HT1080 (cell line): ENCODE measurements around the gene ZNF142. TPM values are rescaled to one million over a fixed set of nuclear protein-coding genes. Genes with fewer than 3 reads are reported as not detected.
A peak's percentile ranks its signal among the peaks of the same experiment; 100 is the strongest.

ENCODE experiments used
- DNase-seq: peaks from one replicate; pipeline ENCODE4 v3.0.0-alpha.2; 2015; ENCODE audit warnings: low read depth
- total RNA-seq: library from RNA; depleted of rRNA; stranded (reverse); fragments of >200 nt; shearing (Covaris generic); gene quantifications from 2 replicates; pipeline ENCODE4 v1.2.3, GENCODE V29; 2014

ZNF142 gene
- total RNA-seq, 1 experiment from 2014 or later: 26.0 TPM

GRCh38 chr2:218648088-218648786 lies 11.2 kb downstream of the ZNF142 start:
- peak; percentile 65 for DNase-seq

DNA sequence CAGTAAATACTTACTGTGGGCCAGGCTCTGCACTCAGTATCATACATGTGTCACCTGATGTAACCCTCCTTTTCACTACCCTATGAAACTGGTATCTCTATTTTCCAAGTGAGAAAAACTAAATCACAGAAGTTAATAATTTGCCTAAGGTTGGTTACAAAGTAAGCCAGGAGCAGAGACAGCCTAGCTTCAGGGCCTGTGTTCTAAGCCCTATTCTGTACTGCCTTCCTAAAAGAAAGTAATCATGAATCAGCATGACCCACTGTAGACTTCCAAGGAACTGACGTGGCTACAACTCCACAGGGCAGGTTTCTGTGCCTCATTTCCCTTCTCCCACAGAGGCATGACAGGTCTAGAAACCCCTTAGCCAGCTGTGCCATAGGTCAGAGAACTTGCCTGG lies 14.3 kb downstream of the ZNF142 start:
- peak; percentile 76 for DNase-seq

DNA sequence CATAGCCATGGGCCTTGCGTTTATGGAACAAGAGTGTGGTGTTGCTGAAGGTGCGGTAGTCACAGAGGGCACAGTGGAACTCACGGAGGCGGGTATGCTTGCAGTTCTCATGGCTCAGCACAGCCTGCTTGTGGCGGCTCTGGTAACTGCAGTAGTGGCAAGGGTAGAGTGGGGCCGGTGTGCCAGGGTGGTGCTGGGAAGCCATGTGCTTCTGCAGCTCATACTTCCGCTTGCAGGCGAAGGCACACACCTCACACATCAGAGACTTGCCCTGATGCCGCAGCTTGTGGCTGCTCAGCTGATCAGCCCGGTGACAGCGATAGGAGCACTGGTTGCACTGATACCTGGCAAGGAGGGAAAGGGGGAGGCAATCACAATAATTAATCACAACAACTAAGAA lies 14.7 kb downstream of the ZNF142 start:
- DNase-seq: no peak

DNA sequence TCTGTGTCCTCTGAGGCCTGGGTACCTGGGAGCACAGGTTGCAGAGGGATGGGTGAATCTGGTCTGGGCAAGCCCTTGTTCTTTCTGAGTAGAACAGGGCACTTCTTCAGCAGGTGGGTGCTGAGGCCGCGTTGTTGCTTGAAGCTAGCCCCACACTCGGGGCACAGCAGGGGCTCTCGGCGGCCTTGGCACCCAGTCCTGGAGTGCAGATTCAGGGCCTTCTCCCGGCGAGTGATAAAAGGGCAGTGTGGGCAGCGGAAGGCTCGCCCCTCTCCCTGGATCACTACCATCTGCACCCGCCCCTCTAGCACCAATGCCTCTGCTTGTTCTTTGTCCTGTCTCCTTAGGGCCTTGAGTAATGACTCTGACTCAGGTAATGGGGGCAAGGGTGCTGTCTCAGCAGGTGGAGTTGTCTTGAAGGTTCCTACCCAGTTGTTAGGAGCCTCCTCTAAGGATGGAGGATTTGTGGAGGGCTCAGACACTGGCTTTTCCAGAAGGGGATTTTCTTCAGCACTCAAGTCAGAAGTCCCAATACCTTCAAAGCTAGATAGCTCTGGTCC lies 15.6 kb downstream of the ZNF142 start:
- no peak for DNase-seq

- no peak for DNase-seq
These were observed 16.6 kb downstream of the ZNF142 start for GRCh38 chr2:218642786-218643185.

- no peak for DNase-seq
These were observed 17.2 kb downstream of the ZNF142 start for GRCh38 chr2:218642121-218642656.

- no peak for DNase-seq
These were observed 21.1 kb downstream of the ZNF142 start for GRCh38 chr2:218638372-218638771.

DNA sequence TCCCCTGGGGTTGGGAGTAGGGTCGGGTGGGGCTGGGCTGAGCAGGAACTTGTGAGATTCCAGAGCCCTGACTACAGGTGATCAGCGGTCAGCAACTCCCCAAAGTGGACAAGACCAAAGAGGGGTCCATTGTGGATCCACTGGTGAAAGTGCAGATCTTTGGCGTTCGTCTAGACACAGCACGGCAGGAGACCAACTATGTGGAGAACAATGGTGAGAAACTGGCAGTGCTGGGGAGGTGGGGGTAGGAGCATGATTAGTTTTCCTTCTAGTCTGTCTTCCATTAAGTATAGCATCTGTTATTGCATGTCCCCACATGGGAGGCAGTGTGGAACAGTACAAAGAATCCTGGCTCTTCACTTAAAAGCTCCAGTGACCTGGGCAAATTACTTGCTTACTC lies 23.7 kb downstream of the ZNF142 start:
- no peak for DNase-seq

DNA sequence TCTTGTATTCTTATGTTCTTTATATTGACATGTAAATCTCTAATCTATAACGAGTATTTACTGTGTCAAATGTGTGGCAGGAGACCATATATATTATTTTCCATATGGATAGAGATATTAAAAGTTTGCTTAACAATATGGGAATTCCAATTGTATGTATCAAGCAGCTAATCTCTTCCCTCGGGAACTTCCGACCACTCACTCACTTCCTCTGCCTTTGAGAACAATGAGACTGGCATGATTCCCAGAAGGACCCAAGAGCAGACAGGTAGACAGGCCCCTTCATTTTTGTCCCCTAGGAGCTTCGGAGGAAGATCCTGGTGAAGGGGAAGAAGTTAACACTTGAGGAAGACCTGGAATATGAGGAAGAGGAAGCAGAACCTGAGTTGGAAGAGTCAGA lies 27.6 kb downstream of the ZNF142 start:
- peak; percentile 82 for DNase-seq

DNA sequence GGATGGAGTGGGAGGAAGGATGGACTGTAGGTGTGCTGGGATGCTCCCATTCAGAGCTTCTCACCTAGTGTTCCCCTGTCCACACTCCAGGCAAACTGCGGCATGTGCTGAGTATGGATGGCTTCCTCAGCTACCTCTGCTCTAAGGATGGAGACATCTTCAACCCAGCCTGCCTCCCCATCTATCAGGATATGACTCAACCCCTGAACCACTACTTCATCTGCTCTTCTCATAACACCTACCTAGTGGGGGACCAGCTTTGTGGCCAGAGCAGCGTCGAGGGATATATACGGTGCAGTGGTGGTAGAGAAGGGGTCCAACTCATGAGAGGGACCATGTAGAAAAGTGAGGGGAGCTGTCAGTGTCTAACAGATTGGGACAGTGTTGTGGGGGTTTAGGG lies 31.5 kb downstream of the ZNF142 start:
- DNase-seq: peak; percentile 33

DNA sequence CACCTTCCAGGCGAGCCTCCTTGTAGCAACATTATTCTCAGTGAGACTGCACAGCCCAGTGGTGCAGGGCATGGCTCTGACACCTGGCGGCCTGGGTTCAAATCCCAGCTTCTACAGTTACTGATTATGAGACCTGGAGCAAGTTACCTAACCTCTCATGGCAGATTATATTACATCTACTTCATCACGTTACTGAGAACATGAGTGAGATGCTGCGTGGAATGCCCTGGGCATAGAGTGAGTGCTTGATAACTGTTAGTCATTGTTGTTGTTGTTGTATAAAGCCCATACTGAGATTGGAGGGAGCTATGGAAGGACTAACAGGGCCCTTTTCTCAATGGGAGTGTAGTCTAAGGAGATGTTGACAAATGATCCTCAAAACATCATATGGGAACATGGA lies 33.1 kb downstream of the ZNF142 start:
- DNase-seq: no peak

DNA sequence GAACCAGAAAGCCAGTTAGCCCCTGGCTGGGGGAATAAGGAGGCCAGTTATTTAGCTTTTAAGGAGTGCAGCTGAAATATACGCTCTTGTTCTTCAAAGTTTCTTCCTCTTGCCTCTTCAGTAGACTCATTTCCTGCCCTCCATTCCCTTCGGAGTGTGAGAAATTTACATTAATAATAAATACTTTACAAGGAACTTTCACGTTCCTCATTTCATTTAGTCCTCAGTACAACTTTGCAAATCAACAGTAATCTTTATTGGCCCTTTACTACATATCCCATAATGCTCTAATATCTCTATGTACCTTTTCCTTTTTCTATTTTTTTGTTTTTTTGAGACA lies 36.1 kb downstream of the ZNF142 start:
- no peak for DNase-seq

- DNase-seq: no peak
These were observed 36.6 kb downstream of the ZNF142 start for GRCh38 chr2:218622606-218623365.

- no peak for DNase-seq
These were observed 38.4 kb downstream of the ZNF142 start for GRCh38 chr2:218621007-218621406.

DNA sequence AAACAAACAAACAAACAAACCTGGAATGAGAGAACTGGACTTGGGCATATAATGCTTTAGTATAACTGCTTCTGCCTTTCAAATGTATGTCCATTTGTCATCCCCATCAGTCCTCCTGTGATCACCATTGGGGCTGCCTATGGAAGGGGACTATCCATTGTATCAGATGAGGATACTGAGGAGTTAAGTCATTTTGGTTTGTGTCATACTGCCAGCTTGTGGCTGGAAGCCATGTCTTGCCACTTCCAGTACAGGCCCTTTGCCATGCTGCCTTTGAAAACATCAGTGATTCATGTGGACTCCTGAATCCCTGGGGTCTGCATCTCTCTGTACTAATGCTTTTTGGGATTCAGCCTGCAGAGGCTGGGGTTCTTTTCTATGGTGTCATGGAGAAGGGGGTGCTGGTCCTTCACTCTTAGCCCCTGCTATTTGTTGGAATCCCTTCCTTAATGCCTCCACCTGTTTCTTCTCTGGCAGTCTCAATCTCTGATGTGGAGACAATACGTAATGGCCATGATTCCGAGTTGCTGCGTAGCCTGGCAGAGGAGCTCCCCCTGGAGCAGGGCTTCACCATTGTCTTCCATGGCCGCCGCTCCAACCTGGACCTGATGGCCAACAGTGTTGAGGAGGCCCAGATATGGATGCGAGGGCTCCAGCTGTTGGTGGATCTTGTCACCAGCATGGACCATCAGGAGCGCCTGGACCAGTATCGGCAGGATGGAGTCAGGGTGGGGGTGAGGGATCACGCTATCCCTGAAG lies 41.1 kb downstream of the ZNF142 start:
- peak; percentile 31 for DNase-seq

GRCh38 chr2:218615868-218616315 lies 43.5 kb downstream of the ZNF142 start:
- no peak for DNase-seq

GRCh38 chr2:218607436-218608115 lies 51.8 kb downstream of the ZNF142 start, which contains the start of gene PLCD4:
Gene PLCD4, plus strand, starts transcription at chr2:218607899. Its CDS starts 7,841 bp downstream, at chr2:218615740.
- DNase-seq: peak; percentile 73

DNA sequence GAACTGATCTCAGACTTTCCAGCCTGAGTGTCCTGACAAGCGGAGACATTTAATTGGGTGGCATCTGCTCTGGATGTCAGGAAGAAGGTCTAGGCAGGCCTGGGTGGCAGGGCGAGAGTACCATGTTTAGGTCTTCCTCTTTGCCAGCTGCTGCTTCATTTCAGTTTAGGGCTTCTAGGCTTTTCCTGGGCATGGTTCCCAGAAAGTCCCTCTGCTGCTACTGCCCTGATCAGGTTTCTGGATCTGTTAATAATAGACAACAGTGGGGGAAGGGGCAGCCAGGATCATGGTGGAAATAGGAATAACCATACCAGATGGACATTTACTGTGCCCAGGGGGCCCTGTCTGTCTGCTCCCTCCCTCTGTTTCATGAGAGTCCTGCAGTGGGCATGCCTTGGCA lies 54.0 kb downstream of the ZNF142 start:
- peak; percentile 33 for DNase-seq
